Muscle of leg (tissue), 16 donors: ENCODE data around the gene FAM76A. TPM values are rescaled to one million over a fixed set of nuclear protein-coding genes. Genes with fewer than 3 reads are reported as not detected.
"Not testable (repeated sequence)": the region's sequence is repeated elsewhere in the genome, so short reads cannot be mapped to it uniquely, and the experiment has no call there.

Experiments
- DNase-seq: peaks from one replicate; pipeline ENCODE4 v3.0.0; 2013
- H3K27ac ChIP-seq: one replicate; pipeline ENCODE4 v1.5.1; 2013; ENCODE audit warnings: mild to moderate bottlenecking, low read length, control low read depth
- H3K27me3 ChIP-seq: one replicate; pipeline ENCODE4 v1.6.1; 2013; ENCODE audit warnings: low read length; ENCODE audit not compliant: control insufficient read depth, insufficient read depth
- H3K36me3 ChIP-seq: one replicate; pipeline ENCODE4 v1.6.1; 2013; ENCODE audit warnings: low read length; ENCODE audit not compliant: control insufficient read depth, insufficient read depth
- H3K4me1 ChIP-seq: one replicate; pipeline ENCODE4 v1.6.1; 2013; ENCODE audit warnings: low read length; ENCODE audit not compliant: control insufficient read depth, insufficient read depth
- H3K4me3 ChIP-seq: one replicate; pipeline ENCODE4 v1.5.1; 2013; ENCODE audit warnings: low read length, control low read depth
- H3K9me3 ChIP-seq: replicated peaks from 2 replicates; pipeline ENCODE4 v1.6.1; 2013; ENCODE audit warnings: low read depth, low read length; ENCODE audit not compliant: control insufficient read depth
- WGBS: methylation state at CpG from one replicate; pipeline ENCODE4 v1.1.5; 2013; ENCODE audit warnings: missing lambda C conversion rate; ENCODE audit not compliant: insufficient coverage; 5-methylcytosine and 5-hydroxymethylcytosine counted together
- long read RNA-seq, 11 donors: transcript quantifications; one replicate each; lab custom pipeline, GENCODE V29; 2026
- polyA plus RNA-seq, 8 donors: library from polyadenylated mRNA; unstranded; fragments of 120-200 nt; gene quantifications; one replicate each; pipeline versions ENCODE4 v1.2.1 to v1.2.3, GENCODE V29; 2013; ENCODE audit warnings: inconsistent platforms in 1 of 8, low replicate concordance in 1 of 8; ENCODE audit not compliant: insufficient read length in 8 of 8, insufficient read depth in 1 of 8
- total RNA-seq: library from RNA; stranded (reverse); fragments of 120-200 nt; gene quantifications from one replicate; pipeline ENCODE4 v1.2.4, GENCODE V29; 2013

FAM76A gene
- total RNA-seq (23.3 TPM), polyA plus RNA-seq (10 to 100 TPM; 12.9 to 26.6 (median 17.9) TPM)
- long read RNA-seq, donor 1, partial matches to known transcripts, result 0 of 2 reads
- long read RNA-seq, donor 1, other reads (novel, unspliced or antisense), result 0 of 2 reads
- long read RNA-seq, donor 2, partial matches to known transcripts, result 0 of 2 reads
- long read RNA-seq, donor 2, other reads (novel, unspliced or antisense), result 0 of 2 reads
- long read RNA-seq, donor 3, transcript FAM76A-204 (9 exons, 3,567 nt), result major isoform, 5 of 7 reads
- long read RNA-seq, donor 3, partial matches to known transcripts, result 0 of 7 reads
- long read RNA-seq, donor 3, other reads (novel, unspliced or antisense), result 0 of 7 reads
- long read RNA-seq, donor 4, partial matches to known transcripts, result 0 of 3 reads
- long read RNA-seq, donor 4, other reads (novel, unspliced or antisense), result 0 of 3 reads
- long read RNA-seq, donor 5, transcript FAM76A-204 (9 exons, 3,567 nt), result major isoform, 6 of 6 reads
- long read RNA-seq, donor 5, partial matches to known transcripts, result 0 of 6 reads
- long read RNA-seq, donor 5, other reads (novel, unspliced or antisense), result 0 of 6 reads
- long read RNA-seq, donor 6, partial matches to known transcripts, result 0 of 5 reads
- long read RNA-seq, donor 6, other reads (novel, unspliced or antisense), result 0 of 5 reads
- long read RNA-seq, donor 7, partial matches to known transcripts, result 0 of 2 reads
- long read RNA-seq, donor 7, other reads (novel, unspliced or antisense), result 0 of 2 reads
- long read RNA-seq, donor 8, partial matches to known transcripts, result 0 of 3 reads
- long read RNA-seq, donor 8, other reads (novel, unspliced or antisense), result 0 of 3 reads
- long read RNA-seq, donor 9, partial matches to known transcripts, result 17 of 20 reads
- long read RNA-seq, donor 9, other reads (novel, unspliced or antisense), result 0 of 20 reads
- long read RNA-seq, donor 10, partial matches to known transcripts, result 0 of 3 reads
- long read RNA-seq, donor 10, other reads (novel, unspliced or antisense), result 0 of 3 reads
- long read RNA-seq, donor 11, partial matches to known transcripts, result 0 of 4 reads
- long read RNA-seq, donor 11, other reads (novel, unspliced or antisense), result 0 of 4 reads

DNA sequence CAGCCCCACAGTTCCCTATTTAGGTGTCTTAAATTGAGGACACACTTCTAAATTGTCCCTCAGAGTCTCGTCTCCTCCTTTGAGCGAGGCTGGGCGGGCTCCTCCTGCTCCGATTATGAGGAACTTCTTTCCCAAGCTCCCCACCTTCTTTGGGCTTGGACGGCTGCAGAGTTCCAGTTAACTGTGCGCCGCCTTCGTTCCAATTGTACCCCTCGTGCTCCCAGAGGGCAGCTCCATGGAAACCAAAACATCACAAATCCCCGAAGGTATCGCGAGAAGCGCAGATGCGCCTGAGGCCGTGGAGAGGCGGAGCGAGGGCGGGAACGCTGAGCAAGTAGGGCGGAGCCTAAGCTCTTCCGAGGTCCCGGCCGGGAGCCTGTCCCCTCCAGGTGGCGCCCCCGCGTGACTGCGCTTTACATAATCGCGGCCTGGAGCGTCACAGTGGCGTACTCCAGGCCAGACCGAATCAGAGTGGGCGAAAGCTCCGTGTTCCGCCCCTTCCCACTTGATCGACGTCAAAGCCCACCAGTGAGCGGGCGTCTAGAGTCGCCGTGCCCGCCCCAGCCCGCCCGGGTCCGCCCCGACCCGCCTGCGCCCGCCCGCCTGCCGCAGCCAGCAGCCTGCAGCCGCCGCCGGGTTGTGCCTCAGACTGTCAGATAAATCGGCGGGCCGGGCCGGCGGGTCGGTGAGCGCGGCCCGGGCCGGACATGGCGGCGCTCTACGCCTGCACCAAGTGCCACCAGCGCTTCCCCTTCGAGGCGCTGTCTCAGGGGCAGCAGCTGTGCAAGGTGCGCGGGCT lies at the start of gene FAM76A:
FAM76A (plus strand) TSS at position 588 of the 799 bp plus-strand sequence; CDS start at position 708, 120 bp downstream.
- Histone ChIP-seq H3K27me3 (no peaks in the 10 kb centered on the region), H3K4me1 (peaks cover 12% of the 10 kb centered on the region), H3K36me3 (peaks cover 9% of the 10 kb centered on the region), H3K9me3 (no peaks in the 10 kb centered on the region), H3K4me3 (peak within 1 kb of the TSS; percentile 83), H3K27ac (peak within 1 kb of the TSS; percentile 100)
- 0% methylated on average over 72 of the region's 72 CpGs for WGBS
- peak; percentile 100 for DNase-seq

DNA sequence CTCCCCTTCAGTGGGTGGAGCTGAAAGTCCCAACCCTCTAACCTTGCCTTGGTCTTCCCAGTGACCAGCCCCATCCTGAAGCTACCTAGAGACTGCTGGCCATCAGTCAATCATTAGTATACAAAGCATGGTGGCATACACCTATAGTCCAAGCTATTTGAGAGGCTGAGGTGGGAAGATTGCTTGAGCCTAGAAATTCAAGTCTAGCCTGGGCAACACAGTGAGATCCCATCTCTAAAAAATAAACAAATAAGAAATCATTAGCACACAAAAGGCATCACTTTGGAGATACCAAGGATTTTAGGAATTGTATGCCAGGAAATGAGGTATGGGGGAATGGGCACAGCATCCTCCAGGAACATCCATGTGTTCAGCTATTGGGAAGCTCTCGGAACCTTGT lies 49.4 kb upstream of the FAM76A start:
- no peak for DNase-seq
- peaks cover 9% of the 10 kb centered on the region for H3K9me3 ChIP-seq
- H3K4me1 ChIP-seq, result peaks cover 11% of the 10 kb centered on the region
- no peaks in the 10 kb centered on the region for H3K27me3 ChIP-seq
- H3K27ac ChIP-seq, result no peak overlapping the region
- no peak overlapping the region for H3K4me3 ChIP-seq
- no CpG with 5 or more reads among the region's 1 CpG for WGBS
- H3K36me3 ChIP-seq, result no peaks in the 10 kb centered on the region

- peaks cover 9% of the 10 kb centered on the region for H3K9me3 ChIP-seq
- H3K4me1 ChIP-seq, result no peaks in the 10 kb centered on the region
- no peak overlapping the region for H3K27ac ChIP-seq
- no peak overlapping the region for H3K4me3 ChIP-seq
- H3K27me3 ChIP-seq, result no peaks in the 10 kb centered on the region
- DNase-seq, result no peak
- no peaks in the 10 kb centered on the region for H3K36me3 ChIP-seq
These were observed 47.0 kb upstream of the FAM76A start for GRCh38 chr1:27678747-27679146.

GRCh38 chr1:27680225-27680791 lies 45.5 kb upstream of the FAM76A start:
- not testable (repeated sequence) for H3K4me3 ChIP-seq, DNase-seq, H3K27ac ChIP-seq, H3K4me1 ChIP-seq, H3K27me3 ChIP-seq, H3K9me3 ChIP-seq, H3K36me3 ChIP-seq
- 90% methylated on average over 1 of the region's 2 CpGs for WGBS

GRCh38 chr1:27681580-27681979 lies 44.2 kb upstream of the FAM76A start:
- H3K27me3 ChIP-seq, H3K27ac ChIP-seq, DNase-seq, H3K9me3 ChIP-seq, H3K36me3 ChIP-seq, H3K4me3 ChIP-seq: not testable (repeated sequence)
- H3K4me1 ChIP-seq, result peaks cover 17% of the 10 kb centered on the region
- no CpG with 5 or more reads among the region's 4 CpGs for WGBS

- Histone ChIP-seq H3K27ac (no peak overlapping the region), H3K4me1 (peaks cover 26% of the 10 kb centered on the region), H3K36me3 (no peaks in the 10 kb centered on the region), H3K4me3 (no peak overlapping the region), H3K9me3 (peaks cover 9% of the 10 kb centered on the region), H3K27me3 (no peaks in the 10 kb centered on the region)
- no peak for DNase-seq
- WGBS, result 90% methylated on average over 1 of the region's 5 CpGs
These were observed 43.3 kb upstream of the FAM76A start for GRCh38 chr1:27682351-27682944.

GRCh38 chr1:27684176-27684575 lies 41.6 kb upstream of the FAM76A start:
- peaks cover 38% of the 10 kb centered on the region for H3K4me1 ChIP-seq
- peaks cover 9% of the 10 kb centered on the region for H3K9me3 ChIP-seq
- H3K27ac ChIP-seq, result no peak overlapping the region
- WGBS, result 71% methylated on average over 2 of the region's 2 CpGs
- no peak for DNase-seq
- no peaks in the 10 kb centered on the region for H3K36me3 ChIP-seq
- no peaks in the 10 kb centered on the region for H3K27me3 ChIP-seq
- H3K4me3 ChIP-seq, result no peak overlapping the region

- 47% methylated on average over 17 of the region's 21 CpGs for WGBS
- Histone ChIP-seq H3K4me3 (no peak overlapping the region), H3K36me3 (no peaks in the 10 kb centered on the region), H3K27ac (peak overlapping the region; percentile 83), H3K9me3 (no peaks in the 10 kb centered on the region), H3K27me3 (no peaks in the 10 kb centered on the region), H3K4me1 (peaks cover 47% of the 10 kb centered on the region)
- DNase-seq, result no peak
These were observed 39.4 kb upstream of the FAM76A start for GRCh38 chr1:27686223-27686990.
